Spleen (tissue), 11 donors: Measurements from ENCODE around the gene INPP4B. TPM values are rescaled to one million over a fixed set of nuclear protein-coding genes. Genes with fewer than 3 reads are reported as not detected.
"Not testable (repeated sequence)": the region's sequence is repeated elsewhere in the genome, so short reads cannot be mapped to it uniquely, and the experiment has no call there.

Source experiments
- DNase-seq: peaks from one replicate; pipeline ENCODE4 v3.0.0-alpha.2; 2020
- H3K27ac ChIP-seq, 8 donors: fragments of 200-600 bp; sonication (generic) in 7 of 8; 1 replicate in 4 of 8; 2 replicates in 4 of 8; pipeline versions ENCODE4 v1.5.0 to v1.8.0; 2016 to 2021; ENCODE audit warnings: inconsistent platforms in 4 of 8, mild to moderate bottlenecking in 4 of 8, moderate library complexity in 1 of 8
- H3K27me3 ChIP-seq, 7 donors: fragments of 200-600 bp; sonication (generic) in 6 of 7; replicated peaks in 1 of 7; 1 replicate in 4 of 7; 2 replicates in 3 of 7; pipeline versions ENCODE4 v1.5.0 to v1.8.0; 2016 to 2021; ENCODE audit warnings: inconsistent platforms in 3 of 7, mild to moderate bottlenecking in 1 of 7
- H3K36me3 ChIP-seq, 6 donors: fragments of 200-600 bp; sonication (generic) in 5 of 6; 1 replicate in 4 of 6; 2 replicates in 2 of 6; pipeline versions ENCODE4 v1.5.0 to v1.8.0; 2016 to 2021; ENCODE audit warnings: inconsistent platforms in 2 of 6
- H3K4me1 ChIP-seq, 6 donors: fragments of 200-600 bp; sonication (generic) in 5 of 6; 1 replicate in 3 of 6; 2 replicates in 3 of 6; pipeline versions ENCODE4 v1.5.0 to v1.8.0; 2016 to 2021; ENCODE audit warnings: inconsistent platforms in 3 of 6
- H3K4me3 ChIP-seq, 8 donors: fragments of 200-600 bp; sonication (generic) in 7 of 8; 1 replicate in 4 of 8; 2 replicates in 4 of 8; pipeline versions ENCODE4 v1.5.0 to v1.8.0; 2016 to 2021; ENCODE audit warnings: inconsistent platforms in 4 of 8, mild to moderate bottlenecking in 4 of 8, moderate library complexity in 2 of 8
- H3K9me3 ChIP-seq, 8 donors: fragments of 200-600 bp; sonication (generic) in 7 of 8; 1 replicate in 4 of 8; 2 replicates in 4 of 8; pipeline versions ENCODE4 v1.5.0 to v1.8.0; 2016 to 2021; ENCODE audit warnings: inconsistent platforms in 4 of 8
- POLR2A ChIP-seq, 3 donors: fragments of 450-650 bp; IDR thresholded peaks; one replicate each; pipeline ENCODE4 v1.5.1; 2017; ENCODE audit warnings: antibody characterized with exemption in 3 of 3, mild to moderate bottlenecking in 1 of 3
- POLR2AphosphoS5 ChIP-seq, 3 donors: sonication (generic); formaldehyde crosslinking; IDR thresholded peaks; one replicate each; pipeline ENCODE4 v1.5.1; 2017; ENCODE audit warnings: antibody characterized with exemption in 3 of 3
- WGBS, 5 donors: extraction: QIAGEN DNeasy Blood & Tissue Kit in 3 of 5; methylation state at CpG; one replicate each; pipeline versions ENCODE4 v1.1.5 to v1.1.7; 2013 to 2018; 5-methylcytosine and 5-hydroxymethylcytosine counted together
- intact Hi-C: fragments of 100-400 bp; cut with DNase I; formaldehyde crosslinking; loops from one replicate; pipeline ENCODE4 v1.15.0; 2023; ENCODE audit warnings: low total_unique reads
- polyA plus RNA-seq, 3 donors: library from polyadenylated mRNA; stranded (reverse); fragments of 200-250 nt; gene quantifications; one replicate each; pipeline ENCODE4 v1.2.1, GENCODE V29; 2013
- total RNA-seq, 7 donors: library from RNA; depleted of rRNA in 3 of 7; stranded (reverse); fragments of >200 nt in 3 of 7; fragmentation: NEBNext Ultra II Directional in 4 of 7; extraction: Animal tissue kit (Norgen Biotek cat#: 25700) in 4 of 7; gene quantifications; one replicate each; pipeline versions ENCODE4 v1.1.0 to v1.2.1, GENCODE V29; 2016 to 2021
- TF ChIP-seq, protein P1 (sequence below), 11 experiments: fragments of 200-600 bp in 7 of 11; fragments of 450-650 bp in 4 of 11; sonication (generic) in 4 of 11; IDR thresholded peaks in 8 of 11; conservative IDR thresholded peaks in 3 of 11; 1 replicate in 7 of 11; 2 replicates in 4 of 11; pipeline versions ENCODE4 v1.4.0 to v1.8.0; 2016 to 2021; ENCODE audit warnings: antibody characterized with exemption in 11 of 11, inconsistent platforms in 4 of 11, mild to moderate bottlenecking in 1 of 11
- donor health status: healthy with polysubstance abuse.
- donor health status: DM: no; HTN: no; CAD: no; lungs with moderate emphysema.
- donor health status: DM: no; HTN: no; CAD: no.
- donor health status: Bipolar disorder and iron deficiency.
- donor health status: healthy.
- donor health status: DM: no; HTN: no; CAD: no.
- donor health status: DM: yes; HTN: yes; CAD: no.

The INPP4B gene
- total and polyA plus RNA-seq, 10 donors: 0.78 to 31.6 (median 26.8) TPM

- Histone ChIP-seq H3K4me3 (peak overlapping the region; percentile 19 to 69 (median 42)), H3K36me3 (no peaks in the 10 kb centered on the region), H3K27me3 (peaks cover 0 to 3% (median 0%) of the 10 kb centered on the region in 7 donors), H3K9me3 (no peaks in the 10 kb centered on the region), H3K27ac (peak overlapping the region; percentile 54 to 81 (median 70)), H3K4me1 (peaks cover 0 to 52% (median 17%) of the 10 kb centered on the region in 6 donors)
- intact Hi-C loops: no loop called here
- 0 to 1% (median 1%) methylated on average over 13 to 14 of the region's 14 CpGs for WGBS, 5 donors
- no peak for DNase-seq
- peak in 1 of 3 donors; percentile 21 for TF ChIP-seq POLR2AphosphoS5 (IDR thresholded peaks at IDR 0.05)
- TF ChIP-seq, protein P1, sequence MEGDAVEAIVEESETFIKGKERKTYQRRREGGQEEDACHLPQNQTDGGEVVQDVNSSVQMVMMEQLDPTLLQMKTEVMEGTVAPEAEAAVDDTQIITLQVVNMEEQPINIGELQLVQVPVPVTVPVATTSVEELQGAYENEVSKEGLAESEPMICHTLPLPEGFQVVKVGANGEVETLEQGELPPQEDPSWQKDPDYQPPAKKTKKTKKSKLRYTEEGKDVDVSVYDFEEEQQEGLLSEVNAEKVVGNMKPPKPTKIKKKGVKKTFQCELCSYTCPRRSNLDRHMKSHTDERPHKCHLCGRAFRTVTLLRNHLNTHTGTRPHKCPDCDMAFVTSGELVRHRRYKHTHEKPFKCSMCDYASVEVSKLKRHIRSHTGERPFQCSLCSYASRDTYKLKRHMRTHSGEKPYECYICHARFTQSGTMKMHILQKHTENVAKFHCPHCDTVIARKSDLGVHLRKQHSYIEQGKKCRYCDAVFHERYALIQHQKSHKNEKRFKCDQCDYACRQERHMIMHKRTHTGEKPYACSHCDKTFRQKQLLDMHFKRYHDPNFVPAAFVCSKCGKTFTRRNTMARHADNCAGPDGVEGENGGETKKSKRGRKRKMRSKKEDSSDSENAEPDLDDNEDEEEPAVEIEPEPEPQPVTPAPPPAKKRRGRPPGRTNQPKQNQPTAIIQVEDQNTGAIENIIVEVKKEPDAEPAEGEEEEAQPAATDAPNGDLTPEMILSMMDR (IDR thresholded peaks at IDR 0.05 in 8 of 11, conservative IDR thresholded peaks at IDR 0.05 in 3 of 11): no peak
These were observed 440.9 kb downstream of the INPP4B start for GRCh38 chr4:142405021-142405694.

- DNase-seq: no peak
- Histone ChIP-seq H3K9me3 (no peaks in the 10 kb centered on the region), H3K36me3 (no peaks in the 10 kb centered on the region), H3K4me3 (peak overlapping the region; percentile 19 to 69 (median 42)), H3K27ac (peak overlapping the region in 6 of 8 donors; percentile 11 to 81 (median 72)), H3K4me1 (peaks cover 0 to 59% (median 17%) of the 10 kb centered on the region in 6 donors), H3K27me3 (peaks cover 0 to 3% (median 0%) of the 10 kb centered on the region in 7 donors)
- no peak for TF ChIP-seq POLR2AphosphoS5 (IDR thresholded peaks at IDR 0.05)
- TF ChIP-seq POLR2A (IDR thresholded peaks at IDR 0.05): no peak
- TF ChIP-seq, protein P1 (IDR thresholded peaks at IDR 0.05 in 8 of 11, conservative IDR thresholded peaks at IDR 0.05 in 3 of 11): no peak
- 35 to 43% (median 41%) methylated on average over 3 of the region's 3 CpGs for WGBS, 5 donors
- intact Hi-C loops: no loop called here
These were observed 441.9 kb downstream of the INPP4B start for GRCh38 chr4:142404191-142404611.

DNA sequence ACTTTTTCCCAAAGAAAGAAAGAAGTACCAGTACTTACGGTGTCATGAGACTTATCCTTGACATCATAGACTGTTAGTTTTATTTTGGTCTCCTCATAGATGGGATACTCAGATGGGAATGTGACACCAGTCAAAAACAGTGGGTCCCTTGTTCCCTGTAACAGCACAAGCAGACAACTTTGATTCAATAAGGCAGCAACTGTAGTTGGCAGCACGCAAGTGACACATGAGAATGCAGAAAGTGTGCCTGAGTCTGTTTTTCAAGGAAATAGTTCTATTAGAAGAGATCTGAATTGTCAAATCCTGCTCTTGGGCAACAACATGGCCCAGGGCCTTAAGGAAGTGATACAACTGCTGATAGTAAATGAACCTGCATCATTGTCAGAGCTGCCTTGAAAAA is 443.2 kb downstream of the INPP4B start:
- 46 to 60% (median 57%) methylated on average over 2 of the region's 2 CpGs for WGBS, 5 donors
- H3K27me3 ChIP-seq: peaks cover 0 to 3% (median 0%) of the 10 kb centered on the region in 7 donors
- H3K9me3 ChIP-seq: no peaks in the 10 kb centered on the region
- H3K36me3 ChIP-seq: no peaks in the 10 kb centered on the region
- peak overlapping the region in 6 of 8 donors; percentile 0 to 69 (median 24) for H3K4me3 ChIP-seq
- intact Hi-C loops: no loop called here
- peaks cover 0 to 58% (median 17%) of the 10 kb centered on the region in 6 donors for H3K4me1 ChIP-seq
- H3K27ac ChIP-seq: peak overlapping the region; percentile 13 to 81 (median 72)
- TF ChIP-seq, protein P1 (IDR thresholded peaks at IDR 0.05 in 8 of 11, conservative IDR thresholded peaks at IDR 0.05 in 3 of 11): no peak
- peak in 1 of 3 donors; percentile 28 for TF ChIP-seq POLR2AphosphoS5 (IDR thresholded peaks at IDR 0.05)
- DNase-seq: no peak

- H3K36me3 ChIP-seq: no peaks in the 10 kb centered on the region
- no peaks in the 10 kb centered on the region for H3K9me3 ChIP-seq
- DNase-seq: no peak
- TF ChIP-seq POLR2A (IDR thresholded peaks at IDR 0.05) (no peak), POLR2AphosphoS5 (IDR thresholded peaks at IDR 0.05) (no peak)
- TF ChIP-seq, protein P1 (IDR thresholded peaks at IDR 0.05 in 8 of 11, conservative IDR thresholded peaks at IDR 0.05 in 3 of 11): no peak
- peaks cover 0 to 3% (median 0%) of the 10 kb centered on the region in 7 donors for H3K27me3 ChIP-seq
- H3K4me1 ChIP-seq: peaks cover 0 to 51% (median 17%) of the 10 kb centered on the region in 6 donors
- peak overlapping the region in 4 of 8 donors; percentile 0 to 69 (median 28) for H3K4me3 ChIP-seq
- intact Hi-C loops: no loop called here
- 45 to 77% (median 57%) methylated on average over 2 of the region's 2 CpGs for WGBS, 5 donors
- peak overlapping the region in 7 of 8 donors; percentile 18 to 81 (median 72) for H3K27ac ChIP-seq
These were observed 443.9 kb downstream of the INPP4B start for GRCh38 chr4:142402156-142402555.

DNA sequence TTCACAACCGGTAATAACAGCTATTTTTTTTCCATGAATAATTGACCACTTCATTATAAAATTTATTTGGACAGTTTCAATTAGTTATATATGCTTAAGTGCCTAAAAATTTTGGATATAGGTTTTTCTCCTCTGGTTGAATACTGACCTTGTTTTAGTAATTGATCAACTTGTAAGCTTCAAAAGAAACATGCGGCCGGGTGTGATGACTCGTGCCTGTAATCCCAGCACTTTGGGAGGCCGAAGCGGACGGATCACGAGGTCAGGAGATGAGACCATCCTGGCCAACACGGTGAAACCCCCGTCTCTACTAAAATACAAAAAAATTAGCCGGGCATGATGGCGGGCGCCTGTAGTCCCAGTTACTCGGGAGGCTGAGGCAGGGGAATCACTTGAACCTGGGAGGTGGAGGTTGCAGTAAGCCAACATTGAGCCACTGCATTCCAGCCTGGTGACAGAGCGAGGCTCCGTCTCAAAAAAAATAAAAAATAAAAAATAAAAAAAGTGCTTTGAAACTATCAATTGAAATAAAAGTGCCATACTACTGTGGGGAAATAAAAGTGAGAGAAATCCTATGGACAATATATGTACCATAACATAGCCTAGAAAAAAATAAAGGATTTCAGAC is 448.6 kb downstream of the INPP4B start:
- DNase-seq, intact Hi-C loops, H3K27me3 ChIP-seq, H3K4me3 ChIP-seq, H3K27ac ChIP-seq, H3K36me3 ChIP-seq, H3K9me3 ChIP-seq: not testable (repeated sequence)
- WGBS, 5 donors: 87 to 96% (median 94%) methylated on average over 16 of the region's 16 CpGs
- peaks cover 0 to 28% (median 0%) of the 10 kb centered on the region in 6 donors for H3K4me1 ChIP-seq
